NT2/D1 (cell line): Measurements from ENCODE around the gene CHN1.

Experiments used
- SUZ12 ChIP-seq: IDR thresholded peaks from 2 replicates; pipeline ENCODE4 v1.6.1; 2011; ENCODE audit not compliant: insufficient read length, insufficient read depth; ENCODE audit errors: extremely low read depth
- YY1 ChIP-seq: IDR thresholded peaks from 2 replicates; pipeline ENCODE4 v1.6.1; 2011; ENCODE audit not compliant: insufficient read length, insufficient read depth
- ZNF274 ChIP-seq: IDR thresholded peaks from 2 replicates; pipeline ENCODE4 v1.6.1; 2011; ENCODE audit warnings: mild to moderate bottlenecking, low read depth, low read length

- TF ChIP-seq ZNF274 = no peak
- no peak for TF ChIP-seq YY1
- no peak for TF ChIP-seq SUZ12
Observed at GRCh38 chr2:174846941-174847938, 157.9 kb downstream of the CHN1 start.
